ENCODE measurements around the gene PIP5KL1. TPM values are rescaled to one million over a fixed set of nuclear protein-coding genes. Genes with fewer than 3 reads are reported as not detected.

PIP5KL1 gene
- total RNA-seq, 1 donor from 2014 or later, result 4.9 TPM

DNA sequence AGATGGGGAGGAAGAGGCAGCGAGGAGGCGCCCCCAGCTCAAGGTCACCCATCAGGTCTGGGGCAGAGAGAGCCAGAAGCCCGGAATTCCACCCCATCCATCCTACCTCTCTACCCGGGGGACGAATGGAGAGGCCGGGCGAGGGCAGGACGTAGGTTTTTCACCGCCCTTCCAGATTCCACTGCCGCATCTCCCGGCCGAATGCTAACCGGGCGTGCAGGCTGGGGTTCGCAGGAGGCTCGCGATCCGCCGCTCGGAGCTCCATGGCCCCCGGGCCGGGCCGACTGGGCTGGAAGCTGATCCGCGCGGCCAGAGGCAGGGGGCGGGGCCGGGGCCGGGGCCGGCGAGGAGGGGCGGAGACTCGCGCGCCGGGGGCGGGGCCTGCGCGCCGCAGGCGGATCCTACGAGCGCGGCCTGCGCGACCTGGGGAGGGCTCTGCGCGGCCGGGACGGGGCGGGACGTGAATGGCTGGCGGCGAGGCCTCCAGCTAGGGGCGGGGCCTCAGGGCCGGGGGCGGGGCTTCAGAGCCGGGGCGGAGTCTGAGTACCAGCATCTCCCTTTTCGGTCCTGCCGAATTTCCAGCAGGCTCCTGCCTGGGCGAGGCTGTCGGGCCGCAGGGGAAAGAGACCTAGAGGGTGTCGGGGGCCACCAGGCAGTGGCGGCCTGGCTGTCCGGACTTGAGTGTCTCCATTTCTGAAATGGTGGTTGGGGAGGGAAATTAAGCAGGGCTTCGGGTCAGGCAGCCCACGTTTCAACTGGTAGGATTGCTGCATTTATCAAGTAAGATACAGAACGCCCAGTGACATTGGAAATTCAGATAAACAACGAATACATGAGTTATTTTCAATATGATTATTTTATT is 13.6 kb downstream of the PIP5KL1 start, which contains the start of gene ST6GALNAC4:
Gene ST6GALNAC4 (minus strand): TSS at position 322 of the 862 bp plus-strand sequence. CDS start 622 bp downstream, outside the sequence.
- DNase-seq (ENCODE audit: low read depth) (peak; percentile 66), FAIRE-seq (no peak)
- Mint-ChIP-seq H3K27me3 (ENCODE audit: low read depth, unreplicated experiment) (no peaks in the 10 kb centered on the region), H3K9me3 (ENCODE audit: unreplicated experiment) (no peaks in the 10 kb centered on the region), H3K4me1 (ENCODE audit: low read depth, unreplicated experiment) (peaks cover 15% of the 10 kb centered on the region), H3K27ac (ENCODE audit: unreplicated experiment) (no peak within 1 kb of the TSS), H3K36me3 (ENCODE audit: low read depth, unreplicated experiment) (peaks cover 3% of the 10 kb centered on the region), H3K4me3 (ENCODE audit: unreplicated experiment) (peak within 1 kb of the TSS; percentile 84)
- TF ChIP-seq, protein P1, sequence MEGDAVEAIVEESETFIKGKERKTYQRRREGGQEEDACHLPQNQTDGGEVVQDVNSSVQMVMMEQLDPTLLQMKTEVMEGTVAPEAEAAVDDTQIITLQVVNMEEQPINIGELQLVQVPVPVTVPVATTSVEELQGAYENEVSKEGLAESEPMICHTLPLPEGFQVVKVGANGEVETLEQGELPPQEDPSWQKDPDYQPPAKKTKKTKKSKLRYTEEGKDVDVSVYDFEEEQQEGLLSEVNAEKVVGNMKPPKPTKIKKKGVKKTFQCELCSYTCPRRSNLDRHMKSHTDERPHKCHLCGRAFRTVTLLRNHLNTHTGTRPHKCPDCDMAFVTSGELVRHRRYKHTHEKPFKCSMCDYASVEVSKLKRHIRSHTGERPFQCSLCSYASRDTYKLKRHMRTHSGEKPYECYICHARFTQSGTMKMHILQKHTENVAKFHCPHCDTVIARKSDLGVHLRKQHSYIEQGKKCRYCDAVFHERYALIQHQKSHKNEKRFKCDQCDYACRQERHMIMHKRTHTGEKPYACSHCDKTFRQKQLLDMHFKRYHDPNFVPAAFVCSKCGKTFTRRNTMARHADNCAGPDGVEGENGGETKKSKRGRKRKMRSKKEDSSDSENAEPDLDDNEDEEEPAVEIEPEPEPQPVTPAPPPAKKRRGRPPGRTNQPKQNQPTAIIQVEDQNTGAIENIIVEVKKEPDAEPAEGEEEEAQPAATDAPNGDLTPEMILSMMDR (IDR thresholded peaks at IDR 0.05; ENCODE audit: insufficient read depth, low read depth, low read length), result no peak
- TF ChIP-seq EZH2 (IDR thresholded peaks at IDR 0.05; ENCODE audit: insufficient read depth, low read length), result no peak
- Histone ChIP-seq H3K79me2 (ENCODE audit: insufficient read depth, low read length) (peaks cover 8% of the 10 kb centered on the region), H3K9me3 (ENCODE audit: insufficient read depth, low read depth, low read length) (no peaks in the 10 kb centered on the region), H3K4me2 (ENCODE audit: low read length) (peak within 1 kb of the TSS; percentile 90), H4K20me1 (ENCODE audit: insufficient read depth, low read length) (no peaks in the 10 kb centered on the region), H3K9ac (ENCODE audit: low read length) (peak within 1 kb of the TSS; percentile 82), H3K4me3 (ENCODE audit: insufficient read depth, low read depth, low read length) (peak within 1 kb of the TSS; percentile 70), H3K36me3 (ENCODE audit: insufficient read depth, low read length) (peaks cover under 1% of the 10 kb centered on the region), H3K4me1 (ENCODE audit: insufficient read depth, low read length) (peaks cover 40% of the 10 kb centered on the region), H3K27me3 (ENCODE audit: insufficient read depth, low read length) (no peaks in the 10 kb centered on the region), H3K27ac (ENCODE audit: low read depth, low read length) (peak within 1 kb of the TSS; percentile 0), H2AFZ (ENCODE audit: low read depth, low read length) (peak within 1 kb of the TSS; percentile 87)

DNA sequence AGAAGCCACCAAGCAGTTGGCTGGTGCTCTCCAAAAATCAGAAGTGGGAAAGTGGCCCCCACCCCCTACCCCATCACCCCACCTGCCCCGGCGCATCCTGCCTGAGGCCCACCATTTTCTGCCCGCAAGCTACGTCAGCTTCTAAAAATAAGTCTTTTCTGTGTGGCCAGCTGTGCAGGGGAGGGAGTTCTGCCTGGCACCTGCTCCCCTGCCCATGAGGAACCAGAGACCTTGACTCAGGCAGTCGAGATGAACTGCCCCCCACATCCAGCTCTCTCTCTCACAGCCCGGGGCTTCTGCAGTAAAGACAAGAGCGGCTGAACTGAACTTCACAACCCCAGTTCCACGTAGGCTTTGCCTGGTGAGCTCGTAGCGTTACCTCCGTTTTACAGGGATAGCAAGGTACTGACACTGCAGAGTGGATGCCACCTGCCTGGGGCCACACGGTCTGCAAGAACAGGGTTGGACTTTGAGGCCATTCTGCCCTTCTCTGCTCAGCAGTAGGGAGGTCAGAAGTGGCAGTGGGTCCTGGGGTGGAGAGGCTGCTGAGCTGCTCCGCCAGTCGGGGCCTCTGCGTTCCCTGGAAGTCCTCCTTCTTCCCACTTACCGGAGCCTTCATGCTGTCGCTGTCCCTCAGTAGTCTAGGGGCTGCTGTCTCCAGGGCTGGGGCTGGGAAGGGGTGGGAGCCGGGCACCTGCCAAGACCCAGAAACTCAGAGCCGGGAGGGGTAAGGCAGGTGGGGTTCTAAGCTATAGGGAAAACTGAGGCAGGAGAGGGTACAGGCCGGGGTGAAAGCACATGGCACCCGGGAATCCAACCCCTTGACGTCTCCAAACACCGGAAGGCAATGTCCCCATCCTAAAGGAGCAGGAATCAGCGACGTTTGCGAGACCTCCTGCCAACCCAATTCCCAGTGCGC is 14.5 kb downstream of the PIP5KL1 start:
- peak overlapping the region; percentile 82 for H3K9ac ChIP-seq (ENCODE audit: low read length)
- peak overlapping the region; percentile 87 for H2AFZ ChIP-seq (ENCODE audit: low read depth, low read length)
- no peaks in the 10 kb centered on the region for H4K20me1 ChIP-seq (ENCODE audit: insufficient read depth, low read length)
- TF ChIP-seq, protein P1 (IDR thresholded peaks at IDR 0.05; ENCODE audit: insufficient read depth, low read depth, low read length), result no peak
- no peak for TF ChIP-seq EZH2 (IDR thresholded peaks at IDR 0.05; ENCODE audit: insufficient read depth, low read length)
- Mint-ChIP-seq H3K27me3 (ENCODE audit: low read depth, unreplicated experiment) (no peaks in the 10 kb centered on the region), H3K36me3 (ENCODE audit: low read depth, unreplicated experiment) (peaks cover 9% of the 10 kb centered on the region), H3K9me3 (ENCODE audit: unreplicated experiment) (no peaks in the 10 kb centered on the region), H3K27ac (ENCODE audit: unreplicated experiment) (no peak overlapping the region), H3K4me1 (ENCODE audit: low read depth, unreplicated experiment) (peaks cover 15% of the 10 kb centered on the region), H3K4me3 (ENCODE audit: unreplicated experiment) (peak overlapping the region; percentile 84)
- no peaks in the 10 kb centered on the region for H3K27me3 ChIP-seq (ENCODE audit: insufficient read depth, low read length)
- DNase-seq (ENCODE audit: low read depth) (no peak), FAIRE-seq (no peak)
- no peaks in the 10 kb centered on the region for H3K9me3 ChIP-seq (ENCODE audit: insufficient read depth, low read depth, low read length)
- H3K27ac ChIP-seq (ENCODE audit: low read depth, low read length), result peak overlapping the region; percentile 0
- peaks cover 33% of the 10 kb centered on the region for H3K4me1 ChIP-seq (ENCODE audit: insufficient read depth, low read length)
- H3K36me3 ChIP-seq (ENCODE audit: insufficient read depth, low read length), result peaks cover 3% of the 10 kb centered on the region
- H3K79me2 ChIP-seq (ENCODE audit: insufficient read depth, low read length), result peaks cover 8% of the 10 kb centered on the region
- H3K4me2 ChIP-seq (ENCODE audit: low read length), result peak overlapping the region; percentile 90
- peak overlapping the region; percentile 70 for H3K4me3 ChIP-seq (ENCODE audit: insufficient read depth, low read depth, low read length)

All from astrocyte (in vitro differentiated cells and primary cell).